SK-N-SH (cell line): ENCODE results near the gene TAS2R30. TPM values are rescaled to one million over a fixed set of nuclear protein-coding genes. Genes with fewer than 3 reads are reported as not detected.

Experiments
- CTCF ChIA-PET: fragments of 300-600, 350-600 bp; formaldehyde crosslinking; extraction: SDS; loops from one replicate; lab custom pipeline; 2021; lab: Yijun Ruan, JAX
- POLR2A ChIA-PET: fragments of 350-600 bp; sonication (Branson Sonifier 250); formaldehyde crosslinking; extraction: SDS; loops from one replicate; lab custom pipeline; 2020; ENCODE audit warnings: antibody characterized with exemption, inconsistent platforms; lab: Yijun Ruan, JAX
- DNase-seq: peaks from one replicate; pipeline ENCODE4 v3.0.0; 2012
- H2AFZ ChIP-seq: fragments of 200-600 bp; sonication (generic); 2 replicates; pipeline ENCODE4 v1.8.1; 2016; ENCODE audit warnings: antibody characterized with exemption, mild to moderate bottlenecking, low read depth
- H3F3A ChIP-seq: fragments of 200-600 bp; sonication (generic); replicated peaks from 2 replicates; pipeline ENCODE3; 2016; ENCODE audit warnings: antibody characterized with exemption, mild to moderate bottlenecking; ENCODE audit not compliant: insufficient read depth
- H3K27ac ChIP-seq, 2 experiments: fragments of 200-500 bp in 1 of 2; fragments of 200-600 bp in 1 of 2; sonication (Bioruptor generic) in 1 of 2; sonication (generic), shearing (Covaris generic) in 1 of 2; 2 replicates each; pipeline versions ENCODE4 v1.5.1 to v1.6.1; 2014 to 2016; ENCODE audit warnings: low read depth in 2 of 2, inconsistent platforms in 1 of 2, low read length in 1 of 2, mild to moderate bottlenecking in 1 of 2, mixed read lengths in 1 of 2
- H3K27me3 ChIP-seq: fragments of 200-600 bp; sonication (generic), shearing (Covaris generic); 2 replicates; pipeline ENCODE4 v1.6.1; 2016; ENCODE audit warnings: mixed run types; ENCODE audit not compliant: insufficient read depth
- H3K36me3 ChIP-seq, 2 experiments: fragments of 200-500 bp in 1 of 2; fragments of 200-600 bp in 1 of 2; sonication (Bioruptor generic) in 1 of 2; sonication (generic) in 1 of 2; replicated peaks in 1 of 2; 2 replicates each; pipeline versions ENCODE3 to v1.5.1; 2014 to 2016; ENCODE audit warnings: low read length in 1 of 2, mild to moderate bottlenecking in 1 of 2; ENCODE audit not compliant: insufficient read depth in 2 of 2, control insufficient read depth in 1 of 2
- H3K4me1 ChIP-seq, 2 experiments: fragments of 200-500 bp in 1 of 2; fragments of 200-600 bp in 1 of 2; sonication (Bioruptor generic) in 1 of 2; sonication (generic), shearing (Covaris generic) in 1 of 2; 2 replicates each; pipeline versions ENCODE4 v1.5.1 to v1.6.1; 2014 to 2016; ENCODE audit warnings: low read depth in 1 of 2, low read length in 1 of 2, mixed run types in 1 of 2; ENCODE audit not compliant: insufficient read depth in 2 of 2, control insufficient read depth in 1 of 2
- H3K4me2 ChIP-seq: fragments of 200-600 bp; sonication (generic), shearing (Covaris generic); 2 replicates; pipeline ENCODE4 v1.6.1; 2017; ENCODE audit warnings: mixed run types
- H3K4me3 ChIP-seq, 2 experiments: fragments of 200-500 bp in 1 of 2; fragments of 200-600 bp in 1 of 2; sonication (Bioruptor generic) in 1 of 2; sonication (generic), shearing (Covaris generic) in 1 of 2; 2 replicates each; pipeline versions ENCODE4 v1.5.1 to v1.8.1; 2014 to 2016; ENCODE audit warnings: low read depth in 2 of 2, inconsistent platforms in 1 of 2, low read length in 1 of 2, mild to moderate bottlenecking in 1 of 2, mixed read lengths in 1 of 2, moderate library complexity in 1 of 2
- H3K79me2 ChIP-seq: fragments of 200-600 bp; sonication (generic); 2 replicates; pipeline ENCODE4 v1.8.1; 2017; ENCODE audit warnings: mild to moderate bottlenecking; ENCODE audit not compliant: insufficient read depth
- H3K9ac ChIP-seq: fragments of 200-600 bp; sonication (generic); 2 replicates; pipeline ENCODE4 v1.6.1; 2017; ENCODE audit warnings: mixed run types
- H3K9me2 ChIP-seq: fragments of 200-600 bp; sonication (generic); 2 replicates; pipeline ENCODE4 v1.6.1; 2017; ENCODE audit warnings: mixed run types
- H3K9me3 ChIP-seq: fragments of 200-600 bp; sonication (generic); 2 replicates; pipeline ENCODE4 v1.6.1; 2017; ENCODE audit warnings: mixed run types, mild to moderate bottlenecking, moderate library complexity
- H4K20me1 ChIP-seq: fragments of 200-600 bp; sonication (generic); 2 replicates; pipeline ENCODE4 v1.6.1; 2017; ENCODE audit warnings: mild to moderate bottlenecking, mixed run types; ENCODE audit not compliant: insufficient read depth
- ELF1 ChIP-seq: IDR thresholded peaks from 2 replicates; pipeline ENCODE4 v1.4.0; 2012
- EP300 ChIP-seq, 2 experiments: IDR thresholded peaks; 2 replicates each; pipeline versions ENCODE4 v1.4.0 to v1.6.1; 2012; ENCODE audit warnings: borderline replicate concordance in 1 of 2, low read depth in 1 of 2, low read length in 1 of 2
- EZH2phosphoT487 ChIP-seq: fragments of 200-600 bp; sonication (generic); IDR thresholded peaks from 2 replicates; pipeline ENCODE4 v1.6.1; 2017; ENCODE audit warnings: low read depth, mixed run types, mild to moderate bottlenecking, antibody characterized with exemption, moderate library complexity, borderline replicate concordance
- FOSL2 ChIP-seq: IDR thresholded peaks from 2 replicates; pipeline ENCODE4 v1.4.0; 2012; ENCODE audit warnings: low read depth, mild to moderate bottlenecking, moderate library complexity, borderline replicate concordance
- FOXJ3 ChIP-seq: sonication (generic); formaldehyde crosslinking; IDR thresholded peaks from 2 replicates; pipeline ENCODE4 v1.5.1; 2020; ENCODE audit warnings: mild to moderate bottlenecking, missing genetic modification reagents
- FOXM1 ChIP-seq: IDR thresholded peaks from 2 replicates; pipeline ENCODE4 v1.4.0; 2012; ENCODE audit warnings: low read depth, mild to moderate bottlenecking
- GABPA ChIP-seq: IDR thresholded peaks from 2 replicates; pipeline ENCODE4 v1.4.0; 2012; ENCODE audit warnings: low read depth, mild to moderate bottlenecking
- GATA2 ChIP-seq: sonication (generic); formaldehyde crosslinking; IDR thresholded peaks from 2 replicates; pipeline ENCODE4 v1.5.0; 2020; ENCODE audit warnings: mild to moderate bottlenecking, missing genetic modification reagents
- IRF3 ChIP-seq: fragments of 150-350 bp; IDR thresholded peaks from 2 replicates; pipeline ENCODE4 v1.6.1; 2016; ENCODE audit warnings: mild to moderate bottlenecking, low read depth, low read length
- JUND ChIP-seq: IDR thresholded peaks from 2 replicates; pipeline ENCODE4 v1.4.0; 2012
- MXI1 ChIP-seq: IDR thresholded peaks from 2 replicates; pipeline ENCODE4 v1.6.1; 2012; ENCODE audit warnings: mild to moderate bottlenecking, low read depth, low read length, improper control_type of control experiment
- NFIC ChIP-seq: IDR thresholded peaks from 2 replicates; pipeline ENCODE4 v1.4.0; 2012; ENCODE audit warnings: borderline replicate concordance
- NRF1 ChIP-seq: IDR thresholded peaks from 2 replicates; pipeline ENCODE4 v1.6.1; 2012; ENCODE audit warnings: low read depth, mild to moderate bottlenecking, low read length
- PBX3 ChIP-seq: IDR thresholded peaks from 2 replicates; pipeline ENCODE4; 2012
- RCOR1 ChIP-seq: fragments of 150-350 bp; IDR thresholded peaks from 2 replicates; pipeline ENCODE4 v1.6.1; 2017; ENCODE audit warnings: antibody characterized with exemption, low read length
- REST ChIP-seq: IDR thresholded peaks from 2 replicates; pipeline ENCODE4 v1.6.1; 2012; ENCODE audit warnings: mild to moderate bottlenecking, low read depth, low read length, moderate library complexity
- RXRA ChIP-seq: IDR thresholded peaks from 2 replicates; pipeline ENCODE4 v1.4.0; 2012; ENCODE audit warnings: low read depth, mild to moderate bottlenecking, borderline replicate concordance
- SIN3A ChIP-seq: IDR thresholded peaks from 2 replicates; pipeline ENCODE4 v1.6.1; 2012; ENCODE audit warnings: low read depth, mild to moderate bottlenecking, low read length, moderate library complexity, borderline replicate concordance
- SMC3 ChIP-seq: IDR thresholded peaks from 2 replicates; pipeline ENCODE4 v1.6.1; 2012; ENCODE audit warnings: low read depth, low read length, improper control_type of control experiment
- TEAD4 ChIP-seq: IDR thresholded peaks from 2 replicates; pipeline ENCODE4 v1.4.0; 2012; ENCODE audit warnings: mild to moderate bottlenecking, borderline replicate concordance; ENCODE audit not compliant: insufficient read depth
- USF2 ChIP-seq: fragments of 150-350 bp; IDR thresholded peaks from 2 replicates; pipeline ENCODE4 v1.6.1; 2017; ENCODE audit warnings: antibody characterized with exemption, low read length, low read depth, borderline replicate concordance
- YY1 ChIP-seq: IDR thresholded peaks from 2 replicates; pipeline ENCODE4 v1.4.0; 2012; ENCODE audit warnings: low read depth, mild to moderate bottlenecking
- WGBS: methylation state at CpG from one replicate; pipeline ENCODE4 v1.1.6; 2017; ENCODE audit warnings: low lambda C conversion rate; 5-methylcytosine and 5-hydroxymethylcytosine counted together
- polyA plus RNA-seq, 3 experiments: library from polyadenylated mRNA; depleted of rRNA; stranded (reverse); fragments of >200 nt; gene quantifications; 2 replicates each; pipeline ENCODE4 v1.2.3, GENCODE V29; 2012

Gene TAS2R30
- polyA plus RNA-seq, 1 of the 3 experiments (the other 2 are of a cell fraction) = 0.05 TPM

GRCh38 chr12:11107719-11108118, 26.7 kb downstream of the TAS2R30 start:
- POLR2A ChIA-PET = no interaction called here

GRCh38 chr12:11106288-11106687, 28.2 kb downstream of the TAS2R30 start:
- Histone ChIP-seq H3K27me3 (no peaks in the 10 kb centered on the region), H3K4me3 (no peak overlapping the region), H4K20me1 (no peaks in the 10 kb centered on the region), H3K36me3 (peaks cover 0 to 19% of the 10 kb centered on the region in 2 experiments), H2AFZ (no peak overlapping the region), H3K9ac (no peak overlapping the region), H3K4me2 (no peak overlapping the region), H3K27ac (no peak overlapping the region), H3K4me1 (no peaks in the 10 kb centered on the region), H3K9me3 (no peaks in the 10 kb centered on the region), H3K79me2 (peaks cover 67% of the 10 kb centered on the region), H3K9me2 (no peaks in the 10 kb centered on the region), H3F3A (no peaks in the 10 kb centered on the region)
- ChIA-PET CTCF (no interaction called here), POLR2A (no interaction called here)
- WGBS = 87% methylated on average over 2 of the region's 2 CpGs
- no peak for DNase-seq
- no peak for TF ChIP-seq SIN3A
- TF ChIP-seq TEAD4 = no peak
- no peak for TF ChIP-seq RCOR1
- TF ChIP-seq REST = no peak
- no peak for TF ChIP-seq SMC3
- no peak for TF ChIP-seq NFIC
- no peak for TF ChIP-seq EP300 (IDR thresholded peaks at IDR 0.05; ENCODE audit: borderline replicate concordance in 1 of 2, low read depth in 1 of 2, low read length in 1 of 2)
- TF ChIP-seq FOXJ3 (CRISPR knock-in tag) = no peak
- no peak for TF ChIP-seq NRF1
- TF ChIP-seq RXRA = no peak
- TF ChIP-seq FOXM1 = no peak

More at GRCh38 chr12:11107719-11108118, 26.7 kb downstream of the TAS2R30 start:
- Histone ChIP-seq H3F3A (no peaks in the 10 kb centered on the region), H2AFZ (no peak overlapping the region), H3K4me2 (no peak overlapping the region), H3K4me3 (no peak overlapping the region), H3K36me3 (peaks cover 0 to 16% of the 10 kb centered on the region in 2 experiments), H3K9me3 (no peaks in the 10 kb centered on the region), H3K9ac (no peak overlapping the region), H3K27ac (no peak overlapping the region), H3K27me3 (no peaks in the 10 kb centered on the region), H3K79me2 (peaks cover 74% of the 10 kb centered on the region), H4K20me1 (no peaks in the 10 kb centered on the region), H3K9me2 (no peaks in the 10 kb centered on the region), H3K4me1 (no peaks in the 10 kb centered on the region)
- CTCF ChIA-PET = no interaction called here
- 92% methylated on average over 1 of the region's 1 CpG for WGBS
- DNase-seq = no peak
- TF ChIP-seq PBX3 (no peak), FOXJ3 (CRISPR knock-in tag) (no peak), MXI1 (no peak), USF2 (no peak), GATA2 (CRISPR knock-in tag) (no peak), IRF3 (no peak), GABPA (no peak), FOXM1 (no peak), JUND (no peak), YY1 (no peak), ELF1 (no peak), SMC3 (no peak), TEAD4 (no peak), FOSL2 (no peak), EZH2phosphoT487 (no peak)
